ENCODE data around the gene CDC14B.
"Not testable (repeated sequence)": the region's sequence is repeated elsewhere in the genome, so short reads cannot be mapped to it uniquely, and the experiment has no call there.

CDC14B gene

DNA sequence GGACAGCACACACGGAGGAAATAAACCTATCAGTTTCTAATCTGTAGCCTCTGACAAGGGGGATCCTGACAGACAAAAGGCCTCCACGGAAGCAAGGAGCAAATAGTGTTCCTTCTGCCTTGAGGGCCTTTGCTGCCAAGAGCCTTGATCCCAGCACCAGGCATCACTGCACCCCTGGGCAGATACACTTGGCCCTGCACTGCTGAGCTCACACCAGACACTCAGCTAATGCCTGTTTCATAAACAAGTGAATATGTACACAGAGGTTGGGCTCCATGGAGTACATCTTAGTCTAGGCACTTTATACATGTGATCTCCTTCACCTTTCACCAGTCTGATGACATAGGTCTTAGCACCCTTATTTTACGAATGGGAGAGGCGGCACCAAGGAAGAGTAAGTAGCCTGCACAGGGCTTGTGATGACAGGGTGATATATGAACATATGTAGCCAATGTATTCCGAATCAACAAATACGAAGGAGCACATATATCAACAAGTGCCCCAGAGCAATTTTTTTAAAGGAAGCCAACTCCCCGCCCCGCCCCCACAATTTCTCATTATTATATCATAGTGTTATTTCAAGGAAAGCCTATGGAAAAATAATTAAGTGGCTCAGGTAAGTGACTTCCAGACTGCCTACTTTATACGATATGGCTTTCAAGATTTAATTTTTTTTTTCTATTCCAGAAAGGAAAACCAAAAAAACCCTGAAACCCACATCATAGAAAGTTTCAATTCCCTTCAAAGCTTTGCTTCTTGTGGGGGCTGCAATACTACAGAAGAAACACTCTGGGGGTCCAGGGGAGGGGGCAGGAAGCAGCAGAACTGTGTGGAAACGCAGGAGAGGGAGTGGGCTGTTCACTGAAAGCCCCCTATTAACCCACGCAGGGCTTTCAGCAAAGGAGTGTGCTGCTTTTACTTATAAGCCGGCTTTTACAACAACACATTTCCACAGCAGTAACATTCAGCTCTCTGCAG is 32.0 kb downstream of the CDC14B start:
- H3K4me3 Mint-ChIP-seq: no peak overlapping the region
- H3K27me3 Mint-ChIP-seq (ENCODE audit: low read depth): peaks cover 7% of the 10 kb centered on the region
- no peak overlapping the region for H3K27ac Mint-ChIP-seq
- H3K36me3 Mint-ChIP-seq (ENCODE audit: low read depth): no peaks in the 10 kb centered on the region
- H3K9me3 Mint-ChIP-seq: no peaks in the 10 kb centered on the region
- no peaks in the 10 kb centered on the region for H3K4me1 Mint-ChIP-seq (ENCODE audit: low read depth)

DNA sequence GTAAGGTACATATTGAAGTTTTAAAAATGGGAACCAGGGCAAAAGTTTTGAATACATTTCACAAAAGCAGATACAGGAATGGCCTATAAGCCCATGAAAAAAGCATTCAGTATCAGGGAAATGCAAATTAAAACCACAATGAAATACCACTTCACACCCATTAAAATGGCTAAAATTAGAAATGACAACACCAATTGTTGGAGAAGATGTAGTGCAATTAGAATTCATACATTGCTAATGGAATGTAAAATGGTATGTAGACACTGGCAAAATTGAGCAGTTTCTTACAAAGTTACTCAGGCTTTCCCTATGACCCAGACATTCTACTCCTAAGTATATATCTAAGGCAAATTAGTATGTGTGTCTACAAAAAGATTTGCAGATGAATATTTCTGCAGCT is 34.2 kb downstream of the CDC14B start:
- H3K4me3 Mint-ChIP-seq: no peak overlapping the region
- no peaks in the 10 kb centered on the region for H3K4me1 Mint-ChIP-seq (ENCODE audit: low read depth)
- no peaks in the 10 kb centered on the region for H3K9me3 Mint-ChIP-seq
- H3K27ac Mint-ChIP-seq: no peak overlapping the region
- peaks cover 7% of the 10 kb centered on the region for H3K27me3 Mint-ChIP-seq (ENCODE audit: low read depth)
- H3K36me3 Mint-ChIP-seq (ENCODE audit: low read depth): no peaks in the 10 kb centered on the region

DNA sequence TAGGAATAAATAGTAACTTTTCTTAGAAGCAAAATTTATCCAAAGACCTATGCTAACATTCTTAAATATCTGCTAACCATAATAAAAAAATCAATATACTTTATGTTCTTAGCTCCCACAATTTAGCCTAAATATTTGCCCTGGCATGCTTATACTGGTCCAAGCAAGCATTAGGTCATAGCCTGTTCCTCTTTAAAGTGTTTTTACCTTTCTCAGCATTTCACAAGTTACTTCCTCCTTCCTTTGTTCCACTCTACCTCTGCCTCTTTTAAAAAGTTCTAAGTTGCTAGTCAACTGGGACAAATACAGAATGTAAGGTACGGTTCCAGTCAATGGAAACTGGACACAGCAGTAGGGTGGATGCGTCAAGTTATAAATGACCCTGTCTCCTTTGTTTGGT is 37.4 kb downstream of the CDC14B start:
- H3K9me3 Mint-ChIP-seq; H3K36me3 Mint-ChIP-seq (ENCODE audit: low read depth); H3K4me1 Mint-ChIP-seq (ENCODE audit: low read depth); H3K27ac Mint-ChIP-seq; H3K27me3 Mint-ChIP-seq (ENCODE audit: low read depth); H3K4me3 Mint-ChIP-seq: not testable (repeated sequence)

DNA sequence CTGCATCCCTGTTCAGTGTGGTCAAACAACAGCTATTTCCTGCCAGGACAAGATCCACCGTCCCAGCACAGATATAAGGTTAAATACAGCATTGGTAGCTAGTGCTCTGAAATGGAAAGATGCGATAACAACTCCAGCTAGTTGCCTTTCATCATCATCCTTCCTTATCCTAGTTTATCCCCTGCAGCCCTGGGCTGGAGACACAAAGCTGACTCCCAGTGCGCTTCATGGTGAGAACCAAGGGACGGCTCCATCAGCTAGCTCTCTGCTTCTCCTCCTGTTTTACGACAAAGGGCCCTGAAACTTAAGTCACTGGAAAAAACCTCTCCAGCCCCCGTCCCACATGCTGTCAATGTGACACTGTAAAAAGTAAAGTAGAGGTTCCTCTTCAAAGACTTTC is 37.9 kb downstream of the CDC14B start:
- Mint-ChIP-seq H3K9me3 (no peaks in the 10 kb centered on the region), H3K36me3 (ENCODE audit: low read depth) (no peaks in the 10 kb centered on the region), H3K27ac (no peak overlapping the region), H3K27me3 (ENCODE audit: low read depth) (peaks cover 5% of the 10 kb centered on the region), H3K4me1 (ENCODE audit: low read depth) (no peaks in the 10 kb centered on the region), H3K4me3 (no peak overlapping the region)

DNA sequence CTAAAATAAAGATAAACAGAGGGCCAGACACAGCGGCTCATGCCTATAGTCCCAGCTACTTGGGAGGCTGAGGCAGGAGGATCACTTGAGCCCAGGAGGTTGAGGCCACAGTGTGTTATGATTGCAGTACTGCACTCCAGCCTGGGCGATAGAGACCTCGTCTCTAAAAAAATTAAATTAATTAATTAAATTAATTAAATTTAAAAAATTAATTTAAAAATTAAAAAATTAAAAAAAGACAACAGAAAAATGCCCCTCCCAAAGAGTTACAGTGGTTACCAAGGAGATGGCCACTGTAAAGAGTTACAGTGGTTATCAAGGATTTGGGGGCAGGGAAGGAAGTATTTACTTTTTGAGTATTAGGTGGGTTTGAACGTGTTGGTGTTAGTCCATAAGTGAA is 38.3 kb downstream of the CDC14B start:
- Mint-ChIP-seq H3K36me3 (ENCODE audit: low read depth) (no peaks in the 10 kb centered on the region), H3K4me1 (ENCODE audit: low read depth) (no peaks in the 10 kb centered on the region), H3K4me3 (no peak overlapping the region), H3K9me3 (no peaks in the 10 kb centered on the region), H3K27ac (no peak overlapping the region), H3K27me3 (ENCODE audit: low read depth) (peaks cover 5% of the 10 kb centered on the region)

DNA sequence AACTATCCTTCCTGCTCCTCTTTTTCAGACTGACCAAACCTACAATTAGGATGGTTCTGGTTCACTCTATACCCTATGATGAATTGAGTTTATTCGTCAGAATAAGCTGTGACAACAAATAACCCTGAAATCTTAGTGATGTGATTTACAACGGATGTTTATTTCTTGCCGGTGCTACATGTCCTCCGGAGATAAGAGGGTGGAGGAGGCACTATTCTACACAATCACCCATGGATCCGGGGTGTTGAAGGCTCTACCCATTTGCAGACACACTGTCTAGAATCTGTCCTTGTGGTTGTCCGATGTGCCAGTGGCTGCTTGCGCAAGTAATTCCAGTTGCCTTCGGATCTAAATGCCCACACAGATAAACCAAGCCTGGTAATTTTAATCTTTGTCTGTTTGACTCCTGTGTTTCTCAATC is 44.7 kb downstream of the CDC14B start:
- Mint-ChIP-seq H3K4me1 (ENCODE audit: low read depth) (no peaks in the 10 kb centered on the region), H3K4me3 (no peak overlapping the region), H3K27ac (no peak overlapping the region), H3K27me3 (ENCODE audit: low read depth) (peaks cover 5% of the 10 kb centered on the region), H3K36me3 (ENCODE audit: low read depth) (no peaks in the 10 kb centered on the region), H3K9me3 (no peaks in the 10 kb centered on the region)

DNA sequence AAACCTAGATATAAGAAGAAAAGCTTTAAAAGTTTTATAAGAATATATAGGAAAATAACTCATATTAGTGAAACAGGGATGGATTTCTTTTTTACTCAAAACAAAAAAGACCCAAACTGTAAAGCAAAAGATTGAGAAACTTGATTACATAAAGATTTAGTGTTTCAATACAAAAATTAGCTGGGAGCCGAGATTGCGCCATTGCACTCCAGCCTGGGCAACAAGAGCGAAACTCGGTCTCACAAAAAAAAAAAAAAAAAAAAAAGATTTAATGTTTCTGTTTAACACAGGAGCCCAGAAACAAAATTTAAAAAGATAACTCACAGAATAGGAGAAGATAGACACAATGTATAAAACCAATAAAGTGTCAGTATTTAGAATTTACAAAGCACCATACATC is 45.2 kb downstream of the CDC14B start:
- peaks cover 5% of the 10 kb centered on the region for H3K27me3 Mint-ChIP-seq (ENCODE audit: low read depth)
- H3K4me3 Mint-ChIP-seq: no peak overlapping the region
- no peaks in the 10 kb centered on the region for H3K4me1 Mint-ChIP-seq (ENCODE audit: low read depth)
- no peak overlapping the region for H3K27ac Mint-ChIP-seq
- no peaks in the 10 kb centered on the region for H3K36me3 Mint-ChIP-seq (ENCODE audit: low read depth)
- no peaks in the 10 kb centered on the region for H3K9me3 Mint-ChIP-seq

DNA sequence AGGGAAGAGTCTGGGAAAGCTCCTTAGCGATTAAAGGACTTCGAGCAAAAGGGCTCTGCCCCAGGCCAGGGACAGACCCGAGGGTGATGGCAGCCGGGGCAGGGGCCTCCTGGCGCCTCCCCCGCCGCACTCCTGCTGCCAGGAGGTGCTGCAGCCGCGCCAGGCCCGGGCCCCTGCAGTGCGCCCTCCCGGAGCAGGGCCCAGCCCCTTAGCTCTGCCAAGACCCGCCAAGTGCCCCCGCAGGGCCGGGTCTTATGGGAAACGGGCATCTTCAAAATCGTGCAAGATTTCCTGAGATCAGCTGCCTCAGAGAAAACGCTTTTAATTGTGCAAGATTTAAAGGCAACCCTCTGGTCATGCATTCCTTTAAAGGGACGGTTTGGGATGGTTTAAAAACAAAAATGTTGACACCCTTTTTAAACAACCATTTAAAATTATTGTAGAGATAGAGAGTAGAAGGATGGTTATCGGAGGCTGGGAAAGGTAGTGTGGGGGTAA is 52.4 kb downstream of the CDC14B start:
- peak overlapping the region; percentile 78 for H3K4me3 Mint-ChIP-seq
- peaks cover 16% of the 10 kb centered on the region for H3K4me1 Mint-ChIP-seq (ENCODE audit: low read depth)
- H3K9me3 Mint-ChIP-seq: no peaks in the 10 kb centered on the region
- no peaks in the 10 kb centered on the region for H3K36me3 Mint-ChIP-seq (ENCODE audit: low read depth)
- H3K27me3 Mint-ChIP-seq (ENCODE audit: low read depth): peaks cover 19% of the 10 kb centered on the region
- peak overlapping the region; percentile 59 for H3K27ac Mint-ChIP-seq

DNA sequence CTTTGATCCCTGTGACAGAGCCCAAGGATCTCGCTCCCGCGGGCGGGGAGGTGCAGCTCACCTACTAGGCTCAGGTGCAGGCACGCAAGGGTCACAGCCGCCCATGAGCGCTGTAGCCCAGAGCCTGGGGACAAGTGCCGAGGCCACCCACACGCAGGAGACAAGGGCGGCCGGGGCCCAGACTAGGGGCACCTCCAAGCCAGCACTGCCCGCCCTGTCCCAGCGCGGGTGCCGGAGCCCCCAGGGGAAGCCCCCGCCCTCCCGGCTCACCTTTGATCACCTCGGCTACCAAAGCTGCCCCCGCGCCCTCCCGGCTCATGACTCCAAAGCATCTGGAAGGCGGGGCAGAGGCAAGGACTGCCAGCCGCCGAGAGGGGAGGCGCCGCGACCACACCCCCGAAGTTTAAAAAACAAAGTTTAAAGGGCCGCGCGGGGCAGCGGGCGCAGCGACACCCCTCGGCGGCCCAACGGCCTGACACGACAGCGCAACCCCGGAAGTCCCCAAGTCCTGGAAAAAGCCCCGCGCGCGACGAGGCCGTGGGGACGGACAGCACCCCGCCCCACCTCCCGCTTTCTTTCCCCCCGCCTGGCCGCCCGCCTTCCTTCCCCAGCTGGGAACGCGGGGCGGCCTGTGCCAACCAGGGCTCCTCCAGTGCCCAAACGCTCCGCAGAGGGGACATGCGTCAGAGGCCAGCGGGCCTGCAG is 53.0 kb downstream of the CDC14B start:
- H3K4me1 Mint-ChIP-seq (ENCODE audit: low read depth): peaks cover 16% of the 10 kb centered on the region
- H3K9me3 Mint-ChIP-seq: no peaks in the 10 kb centered on the region
- H3K4me3 Mint-ChIP-seq: peak overlapping the region; percentile 78
- peaks cover 19% of the 10 kb centered on the region for H3K27me3 Mint-ChIP-seq (ENCODE audit: low read depth)
- peak overlapping the region; percentile 59 for H3K27ac Mint-ChIP-seq
- no peaks in the 10 kb centered on the region for H3K36me3 Mint-ChIP-seq (ENCODE audit: low read depth)

DNA sequence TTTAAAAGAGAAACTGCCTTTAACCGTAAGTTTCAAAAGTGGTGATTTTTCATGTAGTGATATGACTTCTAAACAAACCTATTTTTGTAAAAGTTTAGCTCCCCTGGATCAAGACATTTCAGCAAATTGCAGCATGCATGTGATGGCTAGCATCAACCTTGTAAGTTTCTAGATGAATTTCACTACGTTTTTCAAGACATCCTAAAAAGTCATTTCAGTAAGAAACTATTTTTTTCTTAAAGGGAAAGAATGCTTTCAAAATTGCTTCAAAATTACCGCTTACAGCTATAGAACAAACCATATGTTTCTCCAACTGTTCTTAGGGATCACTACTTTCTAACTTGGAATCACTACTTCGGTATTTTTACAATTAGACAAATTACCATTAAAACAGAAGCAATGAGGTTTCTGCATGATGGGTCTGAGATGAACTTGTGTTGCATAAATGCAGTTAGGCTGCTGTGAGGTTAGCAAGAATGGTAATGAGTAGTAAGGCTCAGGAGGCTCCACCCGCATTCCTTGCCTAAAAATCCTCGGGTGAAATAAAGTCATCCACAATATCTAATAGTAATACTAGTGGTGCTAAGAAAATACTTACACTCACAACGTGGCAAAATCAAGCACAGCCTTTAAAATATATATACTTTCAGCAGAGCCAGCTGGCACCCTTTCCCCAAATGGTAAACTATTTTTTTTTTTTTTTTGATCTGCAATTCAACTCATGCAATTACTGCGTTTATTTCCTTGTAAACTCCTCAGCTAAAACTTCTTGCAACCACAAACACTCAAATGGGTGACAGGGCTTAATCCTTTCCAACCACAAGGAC is 53.8 kb downstream of the CDC14B start:
- Mint-ChIP-seq H3K27me3 (ENCODE audit: low read depth) (peaks cover 19% of the 10 kb centered on the region), H3K4me3 (peak overlapping the region; percentile 78), H3K27ac (peak overlapping the region; percentile 22), H3K36me3 (ENCODE audit: low read depth) (no peaks in the 10 kb centered on the region), H3K4me1 (ENCODE audit: low read depth) (peaks cover 16% of the 10 kb centered on the region), H3K9me3 (no peaks in the 10 kb centered on the region)

DNA sequence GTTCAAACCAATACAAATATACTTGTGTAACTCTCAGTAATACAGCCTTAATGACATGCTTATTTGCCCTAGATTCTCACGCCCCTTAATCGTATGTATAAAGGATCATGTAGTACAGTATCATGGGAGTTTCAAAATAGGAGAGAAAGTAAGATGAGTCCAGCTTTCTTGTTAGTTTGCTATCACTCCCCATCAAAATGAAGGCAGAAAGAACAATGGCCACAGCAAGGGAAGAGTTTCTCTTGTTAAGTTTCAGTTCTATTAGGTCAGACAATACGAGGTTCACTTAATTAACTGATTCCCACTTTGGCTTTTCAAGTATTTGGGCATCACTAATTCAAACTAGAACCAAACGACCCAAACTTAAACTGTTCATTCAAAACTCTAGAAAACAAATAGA is 55.4 kb downstream of the CDC14B start:
- H3K9me3 Mint-ChIP-seq: no peaks in the 10 kb centered on the region
- peaks cover 19% of the 10 kb centered on the region for H3K27me3 Mint-ChIP-seq (ENCODE audit: low read depth)
- H3K36me3 Mint-ChIP-seq (ENCODE audit: low read depth): no peaks in the 10 kb centered on the region
- H3K27ac Mint-ChIP-seq: no peak overlapping the region
- peaks cover 16% of the 10 kb centered on the region for H3K4me1 Mint-ChIP-seq (ENCODE audit: low read depth)
- H3K4me3 Mint-ChIP-seq: no peak overlapping the region

DNA sequence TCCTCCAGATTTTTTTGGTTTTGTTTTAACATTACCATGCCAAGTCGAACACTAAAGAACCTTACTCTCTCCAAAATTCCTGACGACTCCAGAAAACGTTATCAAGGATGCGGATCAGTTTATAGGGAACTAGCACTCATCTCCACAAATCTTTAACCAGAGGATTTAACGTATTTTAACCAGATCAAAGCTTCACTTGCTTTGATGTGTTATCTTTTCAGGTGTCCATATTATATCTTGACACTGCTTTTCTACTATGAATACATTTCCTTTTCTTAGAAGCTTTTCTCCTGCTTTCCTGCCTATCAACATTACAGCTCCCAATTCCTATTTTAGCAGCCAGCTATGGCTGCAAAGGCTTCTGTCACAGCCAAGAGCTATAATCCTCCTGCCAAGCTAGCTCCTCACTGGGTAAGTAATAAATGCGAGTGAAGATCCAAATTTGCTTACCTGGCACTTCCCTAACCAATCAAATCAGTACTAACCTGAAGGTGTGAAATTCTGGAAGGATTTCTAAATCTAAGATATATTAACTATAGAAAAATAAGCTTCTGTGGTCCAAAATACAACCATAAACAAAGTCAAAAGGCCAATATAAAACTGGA is 60.2 kb downstream of the CDC14B start:
- H3K4me1 Mint-ChIP-seq (ENCODE audit: low read depth): peaks cover 3% of the 10 kb centered on the region
- H3K4me3 Mint-ChIP-seq: no peak overlapping the region
- no peaks in the 10 kb centered on the region for H3K9me3 Mint-ChIP-seq
- no peak overlapping the region for H3K27ac Mint-ChIP-seq
- no peaks in the 10 kb centered on the region for H3K36me3 Mint-ChIP-seq (ENCODE audit: low read depth)
- H3K27me3 Mint-ChIP-seq (ENCODE audit: low read depth): peaks cover 4% of the 10 kb centered on the region

DNA sequence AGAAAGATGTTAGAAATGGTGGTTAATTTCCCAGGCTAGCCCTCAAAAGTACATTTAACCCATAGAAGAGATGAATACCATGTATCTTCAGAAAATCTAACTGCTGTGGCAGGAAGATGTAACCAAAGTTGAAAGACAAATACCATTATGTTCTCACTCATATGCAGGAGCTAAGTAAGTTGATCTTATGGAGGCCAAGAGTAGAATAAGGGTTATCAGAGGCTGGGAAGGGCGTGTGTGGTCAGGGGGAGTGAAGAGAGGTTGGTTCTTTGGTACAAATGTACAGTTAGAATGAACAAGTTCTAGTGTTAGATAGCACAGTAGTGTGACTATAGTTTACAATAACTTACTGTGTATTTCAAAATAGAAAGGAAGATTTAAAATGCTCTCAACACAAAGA is 61.7 kb downstream of the CDC14B start:
- H3K4me3 Mint-ChIP-seq: no peak overlapping the region
- peaks cover 2% of the 10 kb centered on the region for H3K4me1 Mint-ChIP-seq (ENCODE audit: low read depth)
- H3K36me3 Mint-ChIP-seq (ENCODE audit: low read depth): no peaks in the 10 kb centered on the region

More for the DNA sequence above, 61.7 kb downstream of the CDC14B start:
- Mint-ChIP-seq H3K27ac (no peak overlapping the region), H3K9me3 (no peaks in the 10 kb centered on the region), H3K27me3 (ENCODE audit: low read depth) (no peaks in the 10 kb centered on the region)

Data from T-helper 1 cell treated with Interleukin-12 subunit alpha and Interleukin-12 subunit beta and Interleukin-4 antibody, amounts not matched to agents 30 μg/mL and 1 μg/mL, for 36 hours (primary cell).